Ovary (tissue), 3 donors: ENCODE measurements around the gene MYPN.

Experiments
- POLR2A ChIP-seq: fragments of 450-650 bp; IDR thresholded peaks from one replicate; pipeline ENCODE4 v1.6.1; 2017; ENCODE audit warnings: antibody characterized with exemption, mild to moderate bottlenecking, moderate library complexity
- TF ChIP-seq, protein P1 (sequence below), 3 donors: fragments of 450-650 bp in 2 of 3; fragments of 200-600 bp in 1 of 3; IDR thresholded peaks; one replicate each; pipeline versions ENCODE4 v1.5.1 to v1.8.0; 2016 to 2022; ENCODE audit warnings: antibody characterized with exemption in 3 of 3, mild to moderate bottlenecking in 1 of 3
- donor health status: DM: no; HTN: no; CAD: no.

DNA sequence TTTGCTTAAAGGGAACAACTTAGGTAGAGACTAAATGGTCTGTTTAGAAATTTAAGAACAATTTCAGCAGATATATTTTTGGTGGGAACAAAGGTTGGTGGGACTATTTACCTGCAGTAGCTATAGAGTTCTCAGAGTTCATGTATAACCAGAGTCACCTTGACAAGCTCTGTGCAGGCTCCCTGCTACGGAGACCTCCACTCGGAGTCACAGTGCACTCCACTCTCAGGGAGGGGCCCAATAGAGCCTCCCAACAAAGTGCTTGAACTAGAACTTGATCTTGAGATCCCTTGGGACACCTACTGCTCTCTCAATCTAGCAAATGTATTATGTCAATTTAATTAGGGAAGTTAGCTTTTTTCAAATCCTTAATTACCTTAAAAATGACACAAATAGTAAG is 2.3 kb downstream of the MYPN start:
- TF ChIP-seq, protein P1, sequence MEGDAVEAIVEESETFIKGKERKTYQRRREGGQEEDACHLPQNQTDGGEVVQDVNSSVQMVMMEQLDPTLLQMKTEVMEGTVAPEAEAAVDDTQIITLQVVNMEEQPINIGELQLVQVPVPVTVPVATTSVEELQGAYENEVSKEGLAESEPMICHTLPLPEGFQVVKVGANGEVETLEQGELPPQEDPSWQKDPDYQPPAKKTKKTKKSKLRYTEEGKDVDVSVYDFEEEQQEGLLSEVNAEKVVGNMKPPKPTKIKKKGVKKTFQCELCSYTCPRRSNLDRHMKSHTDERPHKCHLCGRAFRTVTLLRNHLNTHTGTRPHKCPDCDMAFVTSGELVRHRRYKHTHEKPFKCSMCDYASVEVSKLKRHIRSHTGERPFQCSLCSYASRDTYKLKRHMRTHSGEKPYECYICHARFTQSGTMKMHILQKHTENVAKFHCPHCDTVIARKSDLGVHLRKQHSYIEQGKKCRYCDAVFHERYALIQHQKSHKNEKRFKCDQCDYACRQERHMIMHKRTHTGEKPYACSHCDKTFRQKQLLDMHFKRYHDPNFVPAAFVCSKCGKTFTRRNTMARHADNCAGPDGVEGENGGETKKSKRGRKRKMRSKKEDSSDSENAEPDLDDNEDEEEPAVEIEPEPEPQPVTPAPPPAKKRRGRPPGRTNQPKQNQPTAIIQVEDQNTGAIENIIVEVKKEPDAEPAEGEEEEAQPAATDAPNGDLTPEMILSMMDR (IDR thresholded peaks at IDR 0.05) = no peak
- no peak for TF ChIP-seq POLR2A
